GM23338 (cell line): ENCODE measurements around the gene TUBAL3. TPM values are rescaled to one million over a fixed set of nuclear protein-coding genes. Genes with fewer than 3 reads are reported as not detected.

Source experiments
- ATAC-seq: fragments of 200-7000 bp; cut with Tn5 transposase; 3 replicates; pipeline ENCODE4 v1.9.1; 2020
- DNase-seq: peaks from one replicate; pipeline ENCODE4 v3.0.0-alpha.2; 2015; ENCODE audit warnings: low spot score
- H2AFZ ChIP-seq: fragments of 200-600 bp; sonication (generic); 2 replicates; pipeline ENCODE4 v1.8.0; 2016; ENCODE audit warnings: antibody characterized with exemption, mild to moderate bottlenecking, moderate library complexity
- H3F3A ChIP-seq: fragments of 200-600 bp; sonication (generic); replicated peaks from 2 replicates; pipeline ENCODE4 v1.8.0; 2017; ENCODE audit warnings: antibody characterized with exemption, mixed run types, low read depth
- H3K27ac ChIP-seq: fragments of 200-600 bp; sonication (generic); 2 replicates; pipeline ENCODE4 v1.6.1; 2016; ENCODE audit warnings: low read depth
- H3K27me3 ChIP-seq: fragments of 200-600 bp; sonication (generic); 2 replicates; pipeline ENCODE4 v1.8.0; 2016; ENCODE audit warnings: mild to moderate bottlenecking, mixed run types, moderate library complexity; ENCODE audit not compliant: insufficient read depth
- H3K36me3 ChIP-seq: fragments of 200-600 bp; sonication (generic); 2 replicates; pipeline ENCODE4 v1.8.0; 2016; ENCODE audit warnings: mild to moderate bottlenecking; ENCODE audit not compliant: insufficient read depth
- H3K4me1 ChIP-seq: fragments of 200-600 bp; sonication (generic); 2 replicates; pipeline ENCODE4 v1.8.0; 2016; ENCODE audit warnings: mild to moderate bottlenecking, moderate library complexity; ENCODE audit not compliant: insufficient read depth
- H3K4me2 ChIP-seq: fragments of 200-600 bp; sonication (generic); 2 replicates; pipeline ENCODE4 v1.7.1; 2017; ENCODE audit warnings: mixed run types
- H3K4me3 ChIP-seq: fragments of 200-600 bp; sonication (generic); 2 replicates; pipeline ENCODE4 v1.6.1; 2016; ENCODE audit warnings: mixed run types
- H3K79me2 ChIP-seq: fragments of 200-600 bp; sonication (generic); replicated peaks from 2 replicates; pipeline ENCODE4 v1.8.0; 2017; ENCODE audit warnings: mild to moderate bottlenecking; ENCODE audit not compliant: insufficient read depth
- H3K9me2 ChIP-seq: fragments of 200-600 bp; sonication (generic); 2 replicates; pipeline ENCODE4 v1.8.0; 2017; ENCODE audit not compliant: insufficient read depth
- H4K20me1 ChIP-seq: fragments of 200-600 bp; sonication (generic); replicated peaks from 2 replicates; pipeline ENCODE4 v1.8.0; 2017; ENCODE audit warnings: mild to moderate bottlenecking; ENCODE audit not compliant: insufficient read depth
- H3K27ac Mint-ChIP-seq: 2 replicates; pipeline ENCODE4 v1.8.0; 2020; ENCODE audit warnings: inconsistent platforms, mild to moderate bottlenecking, moderate library complexity, mixed read lengths
- H3K27me3 Mint-ChIP-seq: 3 replicates; pipeline ENCODE4 v1.8.0; 2022; ENCODE audit warnings: low read depth, mild to moderate bottlenecking, moderate library complexity, mixed read lengths, inconsistent platforms; ENCODE audit not compliant: insufficient read depth, poor library complexity
- H3K36me3 Mint-ChIP-seq: 3 replicates; pipeline ENCODE4 v1.8.0; 2021; ENCODE audit warnings: low read depth, mild to moderate bottlenecking, inconsistent platforms, moderate library complexity, mixed read lengths
- H3K4me1 Mint-ChIP-seq: 3 replicates; pipeline ENCODE4 v1.8.0; 2020; ENCODE audit warnings: mild to moderate bottlenecking, inconsistent platforms, mixed read lengths
- H3K4me3 Mint-ChIP-seq: 3 replicates; pipeline ENCODE4 v1.8.0; 2021; ENCODE audit warnings: moderate library complexity, mild to moderate bottlenecking, inconsistent platforms, mixed read lengths
- H3K9me3 Mint-ChIP-seq: 3 replicates; pipeline ENCODE4 v1.8.0; 2020; ENCODE audit warnings: moderate library complexity, mild to moderate bottlenecking, inconsistent platforms, mixed read lengths
- EZH2phosphoT487 ChIP-seq: fragments of 200-600 bp; sonication (generic); IDR thresholded peaks from one replicate; pipeline ENCODE4 v1.8.1; 2018; ENCODE audit warnings: antibody characterized with exemption; ENCODE audit not compliant: unreplicated experiment
- JUNB ChIP-seq: IDR thresholded peaks from one replicate; pipeline ENCODE4 v1.6.1; 2016; ENCODE audit warnings: antibody characterized with exemption; ENCODE audit not compliant: unreplicated experiment
- NANOG ChIP-seq: IDR thresholded peaks from 2 replicates; pipeline ENCODE4 v1.6.1; 2016; ENCODE audit warnings: antibody characterized with exemption, borderline replicate concordance
- POLR2AphosphoS5 ChIP-seq: IDR thresholded peaks from 2 replicates; pipeline ENCODE4 v1.6.1; 2016; ENCODE audit warnings: antibody characterized with exemption, low read depth
- STAT1 ChIP-seq: IDR thresholded peaks from one replicate; pipeline ENCODE4 v1.6.1; 2016; ENCODE audit warnings: antibody characterized with exemption; ENCODE audit not compliant: unreplicated experiment
- ZNF331 ChIP-seq: fragments of 250-450 bp; sonication (Bioruptor Pico); IDR thresholded peaks from 2 replicates; pipeline ENCODE4 v1.5.0; 2020; ENCODE audit warnings: low read depth, mild to moderate bottlenecking, moderate library complexity
- polyA plus RNA-seq: library from polyadenylated mRNA; unstranded; fragments of >200 nt; fragmentation: Nextera tagmentation; extraction: Ambion mirVana; gene quantifications from 2 replicates; pipeline ENCODE4 v1.2.1, GENCODE V29; 2016
- total RNA-seq: library from RNA; depleted of rRNA; stranded (reverse); fragments of >200 nt; shearing (Covaris generic); gene quantifications from 2 replicates; pipeline ENCODE4 v1.2.3, GENCODE V29; 2014
- TF ChIP-seq, protein P1 (sequence below), 2 experiments: fragments of 200-600 bp in 1 of 2; sonication (generic) in 1 of 2; conservative IDR thresholded peaks; 2 replicates each; pipeline versions ENCODE4 v1.5.1 to v1.6.1; 2016 to 2017; ENCODE audit warnings: antibody characterized with exemption in 2 of 2, low read depth in 2 of 2, mild to moderate bottlenecking in 2 of 2, moderate library complexity in 1 of 2
- TF ChIP-seq, protein P2 (sequence below): IDR thresholded peaks from one replicate; pipeline ENCODE4 v1.6.1; 2018; ENCODE audit warnings: antibody characterized with exemption; ENCODE audit not compliant: unreplicated experiment
- TF ChIP-seq, protein P3 (sequence below): IDR thresholded peaks from 2 replicates; pipeline ENCODE4 v1.6.1; 2016; ENCODE audit warnings: antibody characterized with exemption

The TUBAL3 gene
- total and polyA plus RNA-seq, 2 experiments from 2014 or later = not detected

DNA sequence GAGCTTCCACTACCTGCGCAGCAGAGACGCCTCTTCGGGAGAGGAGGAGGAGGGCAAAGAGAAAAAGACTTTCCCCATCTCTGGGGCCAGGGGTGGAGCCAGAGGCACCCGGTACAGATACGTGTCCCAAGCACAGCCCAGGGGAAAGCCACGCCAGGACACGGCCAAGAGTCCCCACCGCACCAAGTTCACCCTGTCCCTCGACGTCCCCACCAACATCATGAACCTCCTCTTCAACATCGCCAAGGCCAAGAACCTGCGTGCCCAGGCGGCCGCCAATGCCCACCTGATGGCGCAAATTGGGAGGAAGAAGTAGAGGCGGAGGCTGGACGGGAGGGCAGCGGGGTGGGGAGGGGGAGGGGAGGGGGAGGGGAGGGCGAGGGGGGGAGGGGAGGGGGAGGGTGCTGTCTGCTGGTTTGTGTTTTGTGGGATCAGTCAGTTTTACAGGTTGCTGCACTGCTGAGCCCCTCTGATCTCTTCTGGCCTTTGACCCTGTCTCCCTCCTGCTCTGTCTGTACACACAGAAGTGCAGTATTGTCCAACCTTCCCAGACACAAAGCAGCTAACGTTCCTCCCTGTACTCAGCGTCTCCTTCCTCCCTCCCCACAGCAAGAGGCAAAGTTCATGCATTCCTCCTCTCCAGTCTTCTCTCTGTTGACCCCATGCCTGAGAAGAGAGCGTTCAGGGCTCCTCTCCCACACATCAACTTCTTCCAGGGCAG is 30.6 kb downstream of the TUBAL3 start:
- DNase-seq (no peak), ATAC-seq (no peak)
- H3K36me3 ChIP-seq = no peaks in the 10 kb centered on the region
- H3K9me2 ChIP-seq = 0 out of 2 replicates have a peak, but pooled peaks cover 4% of the 10 kb centered on the region
- no peak overlapping the region for H3K4me2 ChIP-seq
- H3K4me3 ChIP-seq = no peak overlapping the region
- H3F3A ChIP-seq = peaks cover 15% of the 10 kb centered on the region
- no peaks in the 10 kb centered on the region for H4K20me1 ChIP-seq
- Mint-ChIP-seq H3K4me3 (no peak overlapping the region), H3K27ac (no peak overlapping the region), H3K4me1 (no peaks in the 10 kb centered on the region), H3K27me3 (peaks cover 6% of the 10 kb centered on the region), H3K9me3 (peaks cover 38% of the 10 kb centered on the region), H3K36me3 (peaks cover 23% of the 10 kb centered on the region)
- no peaks in the 10 kb centered on the region for H3K27me3 ChIP-seq
- no peaks in the 10 kb centered on the region for H3K4me1 ChIP-seq
- no peaks in the 10 kb centered on the region for H3K79me2 ChIP-seq
- H3K27ac ChIP-seq = no peak overlapping the region
- TF ChIP-seq NANOG (no peak), POLR2AphosphoS5 (no peak), STAT1 (no peak), JUNB (no peak), ZNF331 (CRISPR knock-in tag) (no peak), EZH2phosphoT487 (no peak)
- TF ChIP-seq, protein P1, sequence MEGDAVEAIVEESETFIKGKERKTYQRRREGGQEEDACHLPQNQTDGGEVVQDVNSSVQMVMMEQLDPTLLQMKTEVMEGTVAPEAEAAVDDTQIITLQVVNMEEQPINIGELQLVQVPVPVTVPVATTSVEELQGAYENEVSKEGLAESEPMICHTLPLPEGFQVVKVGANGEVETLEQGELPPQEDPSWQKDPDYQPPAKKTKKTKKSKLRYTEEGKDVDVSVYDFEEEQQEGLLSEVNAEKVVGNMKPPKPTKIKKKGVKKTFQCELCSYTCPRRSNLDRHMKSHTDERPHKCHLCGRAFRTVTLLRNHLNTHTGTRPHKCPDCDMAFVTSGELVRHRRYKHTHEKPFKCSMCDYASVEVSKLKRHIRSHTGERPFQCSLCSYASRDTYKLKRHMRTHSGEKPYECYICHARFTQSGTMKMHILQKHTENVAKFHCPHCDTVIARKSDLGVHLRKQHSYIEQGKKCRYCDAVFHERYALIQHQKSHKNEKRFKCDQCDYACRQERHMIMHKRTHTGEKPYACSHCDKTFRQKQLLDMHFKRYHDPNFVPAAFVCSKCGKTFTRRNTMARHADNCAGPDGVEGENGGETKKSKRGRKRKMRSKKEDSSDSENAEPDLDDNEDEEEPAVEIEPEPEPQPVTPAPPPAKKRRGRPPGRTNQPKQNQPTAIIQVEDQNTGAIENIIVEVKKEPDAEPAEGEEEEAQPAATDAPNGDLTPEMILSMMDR (conservative IDR thresholded peaks at IDR 0.05; ENCODE audit: low read depth in 2 of 2) = no peak
- TF ChIP-seq, protein P2, sequence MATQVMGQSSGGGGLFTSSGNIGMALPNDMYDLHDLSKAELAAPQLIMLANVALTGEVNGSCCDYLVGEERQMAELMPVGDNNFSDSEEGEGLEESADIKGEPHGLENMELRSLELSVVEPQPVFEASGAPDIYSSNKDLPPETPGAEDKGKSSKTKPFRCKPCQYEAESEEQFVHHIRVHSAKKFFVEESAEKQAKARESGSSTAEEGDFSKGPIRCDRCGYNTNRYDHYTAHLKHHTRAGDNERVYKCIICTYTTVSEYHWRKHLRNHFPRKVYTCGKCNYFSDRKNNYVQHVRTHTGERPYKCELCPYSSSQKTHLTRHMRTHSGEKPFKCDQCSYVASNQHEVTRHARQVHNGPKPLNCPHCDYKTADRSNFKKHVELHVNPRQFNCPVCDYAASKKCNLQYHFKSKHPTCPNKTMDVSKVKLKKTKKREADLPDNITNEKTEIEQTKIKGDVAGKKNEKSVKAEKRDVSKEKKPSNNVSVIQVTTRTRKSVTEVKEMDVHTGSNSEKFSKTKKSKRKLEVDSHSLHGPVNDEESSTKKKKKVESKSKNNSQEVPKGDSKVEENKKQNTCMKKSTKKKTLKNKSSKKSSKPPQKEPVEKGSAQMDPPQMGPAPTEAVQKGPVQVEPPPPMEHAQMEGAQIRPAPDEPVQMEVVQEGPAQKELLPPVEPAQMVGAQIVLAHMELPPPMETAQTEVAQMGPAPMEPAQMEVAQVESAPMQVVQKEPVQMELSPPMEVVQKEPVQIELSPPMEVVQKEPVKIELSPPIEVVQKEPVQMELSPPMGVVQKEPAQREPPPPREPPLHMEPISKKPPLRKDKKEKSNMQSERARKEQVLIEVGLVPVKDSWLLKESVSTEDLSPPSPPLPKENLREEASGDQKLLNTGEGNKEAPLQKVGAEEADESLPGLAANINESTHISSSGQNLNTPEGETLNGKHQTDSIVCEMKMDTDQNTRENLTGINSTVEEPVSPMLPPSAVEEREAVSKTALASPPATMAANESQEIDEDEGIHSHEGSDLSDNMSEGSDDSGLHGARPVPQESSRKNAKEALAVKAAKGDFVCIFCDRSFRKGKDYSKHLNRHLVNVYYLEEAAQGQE = no peak
- TF ChIP-seq, protein P3, sequence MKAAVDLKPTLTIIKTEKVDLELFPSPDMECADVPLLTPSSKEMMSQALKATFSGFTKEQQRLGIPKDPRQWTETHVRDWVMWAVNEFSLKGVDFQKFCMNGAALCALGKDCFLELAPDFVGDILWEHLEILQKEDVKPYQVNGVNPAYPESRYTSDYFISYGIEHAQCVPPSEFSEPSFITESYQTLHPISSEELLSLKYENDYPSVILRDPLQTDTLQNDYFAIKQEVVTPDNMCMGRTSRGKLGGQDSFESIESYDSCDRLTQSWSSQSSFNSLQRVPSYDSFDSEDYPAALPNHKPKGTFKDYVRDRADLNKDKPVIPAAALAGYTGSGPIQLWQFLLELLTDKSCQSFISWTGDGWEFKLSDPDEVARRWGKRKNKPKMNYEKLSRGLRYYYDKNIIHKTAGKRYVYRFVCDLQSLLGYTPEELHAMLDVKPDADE = no peak
- H2AFZ ChIP-seq = no peak overlapping the region
